GM10266 (cell line): Measurements from ENCODE around the gene DDN.

Experiments used
- DNase-seq: peaks from one replicate; pipeline ENCODE4 v3.0.0; 2012; ENCODE audit errors: extremely low spot score
- TF ChIP-seq, protein P1 (sequence below): IDR thresholded peaks from 2 replicates; pipeline ENCODE4 v1.5.1; 2012; ENCODE audit warnings: mild to moderate bottlenecking, low read depth; ENCODE audit not compliant: control insufficient read depth, insufficient read depth; ENCODE audit errors: missing control alignments

DDN gene

DNA sequence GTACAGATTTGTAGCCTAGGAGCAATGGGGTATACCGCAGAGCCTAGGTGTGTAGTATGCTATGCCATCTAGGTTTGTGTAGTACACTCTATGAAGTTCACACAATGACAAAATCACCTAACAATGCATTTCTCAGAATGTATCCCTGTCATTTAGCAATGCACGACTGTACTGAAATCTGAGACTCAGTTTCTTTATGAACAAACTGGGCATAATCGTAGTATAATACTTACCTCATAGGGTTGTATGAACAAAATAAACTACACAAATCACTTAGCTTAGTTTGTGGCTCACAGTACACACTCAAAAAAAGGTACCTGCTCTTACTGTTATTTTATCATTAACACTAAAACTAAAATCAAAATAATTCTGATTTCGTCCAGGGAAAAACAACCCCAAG lies 26.3 kb upstream of the DDN start:
- no peak for DNase-seq
- TF ChIP-seq, protein P1, sequence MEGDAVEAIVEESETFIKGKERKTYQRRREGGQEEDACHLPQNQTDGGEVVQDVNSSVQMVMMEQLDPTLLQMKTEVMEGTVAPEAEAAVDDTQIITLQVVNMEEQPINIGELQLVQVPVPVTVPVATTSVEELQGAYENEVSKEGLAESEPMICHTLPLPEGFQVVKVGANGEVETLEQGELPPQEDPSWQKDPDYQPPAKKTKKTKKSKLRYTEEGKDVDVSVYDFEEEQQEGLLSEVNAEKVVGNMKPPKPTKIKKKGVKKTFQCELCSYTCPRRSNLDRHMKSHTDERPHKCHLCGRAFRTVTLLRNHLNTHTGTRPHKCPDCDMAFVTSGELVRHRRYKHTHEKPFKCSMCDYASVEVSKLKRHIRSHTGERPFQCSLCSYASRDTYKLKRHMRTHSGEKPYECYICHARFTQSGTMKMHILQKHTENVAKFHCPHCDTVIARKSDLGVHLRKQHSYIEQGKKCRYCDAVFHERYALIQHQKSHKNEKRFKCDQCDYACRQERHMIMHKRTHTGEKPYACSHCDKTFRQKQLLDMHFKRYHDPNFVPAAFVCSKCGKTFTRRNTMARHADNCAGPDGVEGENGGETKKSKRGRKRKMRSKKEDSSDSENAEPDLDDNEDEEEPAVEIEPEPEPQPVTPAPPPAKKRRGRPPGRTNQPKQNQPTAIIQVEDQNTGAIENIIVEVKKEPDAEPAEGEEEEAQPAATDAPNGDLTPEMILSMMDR: no peak

DNA sequence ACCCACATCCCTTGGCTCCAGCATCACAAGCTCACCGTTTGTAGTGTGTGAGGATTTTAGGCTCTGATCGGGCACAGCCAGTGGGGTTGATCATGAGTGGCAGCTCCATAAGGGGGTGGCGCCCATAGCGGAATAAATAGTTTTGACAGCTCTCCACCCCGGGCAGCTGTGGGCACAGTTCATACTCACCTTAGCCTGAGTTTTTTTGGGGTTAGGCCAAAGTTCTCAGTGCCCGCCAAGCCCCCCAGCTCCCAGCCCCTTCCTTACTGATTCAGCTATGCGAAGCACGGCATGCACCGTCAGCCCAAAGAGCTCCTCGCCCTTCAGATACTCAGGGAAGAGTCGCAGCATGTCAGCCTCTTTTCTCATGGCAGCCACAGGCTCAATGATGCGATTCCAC lies 25.4 kb upstream of the DDN start:
- TF ChIP-seq, protein P1: no peak
- no peak for DNase-seq

DNA sequence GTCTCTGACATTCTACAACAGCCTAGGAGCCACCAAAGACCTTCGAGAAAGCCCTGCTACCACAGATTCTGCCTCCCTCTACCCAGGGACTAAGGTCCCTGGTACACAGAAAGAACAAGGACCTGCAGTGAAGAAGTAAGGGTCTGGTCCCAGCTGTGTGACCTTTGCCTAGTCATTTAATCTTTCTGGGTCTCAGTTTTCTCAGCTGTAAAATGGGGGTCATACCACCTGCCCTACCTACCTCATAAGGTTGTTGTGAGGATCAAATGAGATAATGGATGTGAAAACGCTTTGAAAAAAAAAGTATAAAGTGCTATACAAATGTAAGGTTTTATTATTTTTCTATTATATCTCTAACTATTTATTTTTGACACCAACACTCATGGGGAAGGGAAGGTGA lies 24.6 kb upstream of the DDN start:
- TF ChIP-seq, protein P1: no peak
- no peak for DNase-seq

DNA sequence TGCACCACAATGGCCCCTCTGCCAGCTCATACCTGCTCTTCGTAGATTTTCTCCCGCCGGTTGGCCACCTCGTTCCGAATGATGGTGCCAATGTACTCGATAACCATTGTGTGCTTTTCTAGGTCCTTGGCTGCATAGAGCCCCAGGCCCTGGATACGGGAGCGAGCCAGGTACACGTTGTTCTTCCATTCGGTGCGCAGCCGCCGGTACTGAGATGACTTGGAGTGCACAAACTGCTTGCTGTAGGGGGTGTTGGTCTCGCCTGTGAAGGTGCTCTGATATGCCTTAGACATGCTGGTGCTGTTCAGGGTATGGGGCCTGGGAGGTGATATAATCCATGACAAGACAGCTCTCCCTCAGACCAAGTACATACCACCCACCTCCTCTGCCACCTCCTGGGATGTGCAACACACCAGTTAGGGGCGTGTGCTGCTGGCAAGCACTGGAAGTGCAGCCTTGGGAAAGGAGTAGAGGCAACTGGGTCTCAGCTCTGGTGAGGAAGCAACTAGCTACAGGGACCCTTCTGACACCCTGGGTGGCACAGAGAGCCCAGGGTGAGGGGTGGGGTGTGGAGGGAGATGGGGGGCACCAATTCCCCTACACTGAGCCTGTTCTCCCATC lies 23.5 kb upstream of the DDN start:
- TF ChIP-seq, protein P1: no peak
- DNase-seq: no peak

DNA sequence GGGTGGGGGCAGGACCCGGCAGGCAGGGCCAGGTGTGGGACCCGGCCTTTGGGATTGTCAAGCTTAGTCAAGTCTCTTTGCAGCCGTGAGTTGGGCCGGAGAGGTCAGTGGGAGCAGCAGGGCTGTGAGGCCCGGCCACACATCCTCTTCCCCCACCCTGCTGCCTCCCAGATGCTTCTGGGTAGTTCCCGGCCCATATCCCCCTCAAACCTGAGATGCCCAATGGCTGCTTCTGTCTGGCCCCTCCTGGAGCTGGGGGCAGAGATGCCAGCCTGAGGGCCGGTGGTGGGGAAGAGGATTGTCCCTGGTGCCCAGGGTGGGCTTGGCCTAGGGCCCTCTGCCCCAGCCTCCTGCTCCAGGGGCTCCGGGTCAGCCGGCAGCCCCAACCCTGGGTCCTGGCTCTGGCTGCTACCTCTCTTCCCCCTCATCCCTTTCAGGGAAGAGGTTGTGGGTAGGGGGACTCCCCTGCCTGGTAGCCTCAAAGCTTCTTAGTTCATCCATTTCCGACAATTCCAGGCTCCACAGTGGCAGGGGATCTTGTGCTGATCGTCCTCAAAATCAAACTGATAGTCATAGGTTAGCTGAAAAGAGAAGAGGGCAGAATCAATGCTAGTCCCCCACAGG lies 22.2 kb upstream of the DDN start:
- no peak for DNase-seq
- TF ChIP-seq, protein P1: no peak

DNA sequence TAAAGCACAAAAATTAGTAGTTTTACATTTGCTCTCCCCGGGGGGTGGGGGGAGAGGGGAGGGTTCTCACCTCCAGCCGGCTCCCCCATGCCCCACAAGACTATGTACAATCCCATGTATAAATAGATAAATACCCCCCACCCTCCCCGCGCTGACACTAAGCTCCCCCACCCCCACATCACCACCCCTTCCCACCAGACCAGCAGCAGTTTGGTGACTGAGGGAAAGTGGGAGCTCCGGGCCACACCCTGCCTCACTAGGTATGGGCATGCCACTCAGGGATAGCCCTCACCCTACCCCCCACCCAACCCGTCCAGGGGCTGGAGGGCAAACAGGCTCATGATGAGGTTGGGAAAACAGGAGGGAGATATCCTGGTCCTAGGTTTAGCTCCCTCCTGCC lies 21.3 kb upstream of the DDN start:
- DNase-seq: no peak
- TF ChIP-seq, protein P1: no peak
